ENCODE data around the gene GPATCH2. TPM values are rescaled to one million over a fixed set of nuclear protein-coding genes. Genes with fewer than 3 reads are reported as not detected.
"Not testable (repeated sequence)": the region's sequence is repeated elsewhere in the genome, so short reads cannot be mapped to it uniquely, and the experiment has no call there.

GPATCH2 gene
- total RNA-seq, 2 donors from 2014 or later, result 12.3 to 14.4 TPM

DNA sequence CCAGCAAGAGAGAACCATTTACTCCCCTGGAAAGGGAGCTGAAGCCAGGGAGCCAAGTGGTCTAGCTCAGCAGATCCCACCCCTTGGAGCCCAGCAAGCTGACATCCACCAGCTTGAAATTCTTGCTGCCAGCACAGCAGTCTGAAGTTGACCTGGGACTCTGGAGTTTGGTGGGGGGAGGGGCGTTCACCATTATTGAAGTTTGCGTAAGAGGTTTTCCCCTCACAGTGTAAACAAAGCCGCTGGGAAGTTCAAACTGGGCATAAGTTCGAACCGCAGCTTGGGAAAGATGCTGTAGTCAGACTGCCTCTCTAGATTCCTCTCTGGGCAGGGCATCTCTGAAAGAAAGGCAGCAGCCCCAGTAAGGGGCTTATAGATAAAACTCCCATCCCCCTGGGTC lies 251.1 kb downstream of the GPATCH2 start:
- ATAC-seq, result not testable (repeated sequence)

DNA sequence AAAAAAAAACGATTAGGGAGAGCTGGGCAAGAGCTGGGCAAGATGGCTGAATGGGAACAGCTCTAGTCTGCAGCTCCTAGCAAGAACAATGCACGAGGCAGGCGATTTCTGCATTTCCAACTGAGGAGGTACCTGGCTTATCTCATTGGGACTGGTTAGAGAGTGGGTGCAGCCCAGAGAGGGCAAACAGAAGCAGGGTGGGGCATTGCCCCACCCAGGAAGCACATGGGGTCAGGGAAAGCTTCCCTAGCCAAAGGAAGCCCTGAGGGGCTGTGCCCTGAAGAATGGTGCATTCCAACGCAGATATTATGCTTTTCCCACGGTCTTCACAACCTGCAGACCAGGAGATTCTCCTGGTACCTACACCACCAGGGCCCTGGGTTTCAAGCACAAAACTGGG lies 251.6 kb downstream of the GPATCH2 start:
- no peaks in the 10 kb centered on the region for H3K4me1 Mint-ChIP-seq (ENCODE audit: low read depth in 2 of 2)
- H3K9me3 Mint-ChIP-seq, result peaks cover 34% of the 10 kb centered on the region
- no peak overlapping the region for H3K4me3 Mint-ChIP-seq
- no peak for DNase-seq (ENCODE audit: low spot score)
- H3K27ac Mint-ChIP-seq, result no peak overlapping the region
- H3K36me3 Mint-ChIP-seq, result peaks cover 11% of the 10 kb centered on the region
- ATAC-seq, result no peak
- H3K27me3 Mint-ChIP-seq, result no peaks in the 10 kb centered on the region

More for the DNA sequence above, 251.1 kb downstream of the GPATCH2 start:
- H3K4me3 Mint-ChIP-seq; H3K4me1 Mint-ChIP-seq (ENCODE audit: low read depth in 2 of 2); DNase-seq (ENCODE audit: low spot score); H3K27ac Mint-ChIP-seq; H3K27me3 Mint-ChIP-seq: not testable (repeated sequence)
- peaks cover 34% of the 10 kb centered on the region for H3K9me3 Mint-ChIP-seq
- peaks cover 11% of the 10 kb centered on the region for H3K36me3 Mint-ChIP-seq

Other genes starting within 250 kb of the GPATCH2 start
- gene SPATA17, start 254 bp upstream of the GPATCH2 start, total RNA-seq, result not detected

All from natural killer cell treated with Interleukin-12 subunit alpha and Interleukin-12 subunit beta and Interleukin-15 and Interleukin-18, amount 100 ng/mL, for 72 hours (primary cell).